ENCODE measurements around the gene TMX4.

TMX4 gene

GRCh38 chr20:7950387-7950786, 69.2 kb downstream of the TMX4 start:
- DNase-seq (ENCODE audit: insufficient read length, low spot score) (no peak), FAIRE-seq (no peak)
- TF ChIP-seq SPI1 (IDR thresholded peaks at IDR 0.05; ENCODE audit: low read depth, low read length) (no peak), POLR2A (IDR thresholded peaks at IDR 0.05; ENCODE audit: low read depth, low read length) (no peak), PAX5 (IDR thresholded peaks at IDR 0.05; ENCODE audit: insufficient read depth, low read length, severe bottlenecking) (no peak), TAF1 (IDR thresholded peaks at IDR 0.05; ENCODE audit: low read depth, low read length) (no peak), POLR2AphosphoS5 (IDR thresholded peaks at IDR 0.05; ENCODE audit: low read depth, low read length) (no peak), POU2F2 (IDR thresholded peaks at IDR 0.05; ENCODE audit: low read depth, low read length) (no peak)

- DNase-seq (ENCODE audit: insufficient read length, low spot score): no peak
- TF ChIP-seq POLR2A (IDR thresholded peaks at IDR 0.05; ENCODE audit: low read depth, low read length) (no peak), POU2F2 (IDR thresholded peaks at IDR 0.05; ENCODE audit: low read depth, low read length) (no peak), TAF1 (IDR thresholded peaks at IDR 0.05; ENCODE audit: low read depth, low read length) (no peak), SPI1 (IDR thresholded peaks at IDR 0.05; ENCODE audit: low read depth, low read length) (no peak), POLR2AphosphoS5 (IDR thresholded peaks at IDR 0.05; ENCODE audit: low read depth, low read length) (no peak), PAX5 (IDR thresholded peaks at IDR 0.05; ENCODE audit: insufficient read depth, low read length, severe bottlenecking) (no peak)
- FAIRE-seq: no peak
These were observed 75.7 kb downstream of the TMX4 start for GRCh38 chr20:7943891-7944290.

DNA sequence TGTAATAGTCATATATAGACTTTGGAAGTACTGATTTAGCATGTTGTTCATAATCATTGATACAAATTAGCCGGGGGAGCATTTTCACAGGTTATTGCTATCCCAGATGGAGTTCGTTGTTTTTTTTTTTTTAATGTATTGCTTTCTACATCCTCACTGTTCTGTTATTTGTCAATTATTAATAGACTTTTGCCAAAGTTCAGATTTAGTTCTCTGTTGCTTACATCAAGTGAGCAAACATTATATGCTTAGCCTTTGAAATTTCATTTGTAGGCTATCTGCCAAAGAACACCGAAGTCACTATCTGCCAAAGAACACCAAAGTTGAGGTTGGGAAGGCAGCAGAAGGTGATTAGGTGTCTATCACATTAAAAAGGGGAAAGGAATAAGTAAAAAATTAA, 79.2 kb downstream of the TMX4 start, which contains the start of gene HAO1:
HAO1 (minus strand) TSS at position 118 of the 400 bp plus-strand sequence; CDS start at position 82, 36 bp downstream.
- DNase-seq (ENCODE audit: insufficient read length, low spot score): no peak
- no peak for FAIRE-seq
- TF ChIP-seq TAF1 (IDR thresholded peaks at IDR 0.05; ENCODE audit: low read depth, low read length): no peak
- no peak for TF ChIP-seq POLR2AphosphoS5 (IDR thresholded peaks at IDR 0.05; ENCODE audit: low read depth, low read length)
- no peak for TF ChIP-seq PAX5 (IDR thresholded peaks at IDR 0.05; ENCODE audit: insufficient read depth, low read length, severe bottlenecking)
- TF ChIP-seq POU2F2 (IDR thresholded peaks at IDR 0.05; ENCODE audit: low read depth, low read length): no peak
- TF ChIP-seq SPI1 (IDR thresholded peaks at IDR 0.05; ENCODE audit: low read depth, low read length): no peak
- TF ChIP-seq POLR2A (IDR thresholded peaks at IDR 0.05; ENCODE audit: low read depth, low read length): no peak

DNA sequence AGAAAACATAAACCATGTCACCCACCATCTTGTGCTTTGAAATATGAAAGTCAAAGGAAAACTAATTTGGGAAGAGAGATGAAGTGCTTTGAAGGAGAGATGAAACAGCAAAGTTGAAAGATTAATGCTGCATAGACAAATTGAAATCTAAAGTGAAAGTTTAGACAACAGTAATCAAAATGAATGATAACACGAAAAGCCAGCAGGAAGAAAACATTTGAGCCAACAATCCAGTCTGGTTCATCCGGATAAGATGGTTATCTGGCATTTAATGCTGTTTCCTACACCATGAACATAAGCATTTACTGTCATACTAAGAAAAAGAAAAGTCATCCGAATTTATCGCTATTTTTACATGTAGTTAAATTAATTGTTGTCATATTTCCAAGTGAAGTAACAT, 79.9 kb downstream of the TMX4 start:
- TF ChIP-seq TAF1 (IDR thresholded peaks at IDR 0.05; ENCODE audit: low read depth, low read length) (no peak), SPI1 (IDR thresholded peaks at IDR 0.05; ENCODE audit: low read depth, low read length) (no peak), POLR2A (IDR thresholded peaks at IDR 0.05; ENCODE audit: low read depth, low read length) (no peak), PAX5 (IDR thresholded peaks at IDR 0.05; ENCODE audit: insufficient read depth, low read length, severe bottlenecking) (no peak), POLR2AphosphoS5 (IDR thresholded peaks at IDR 0.05; ENCODE audit: low read depth, low read length) (no peak), POU2F2 (IDR thresholded peaks at IDR 0.05; ENCODE audit: low read depth, low read length) (no peak)
- FAIRE-seq (no peak), DNase-seq (ENCODE audit: insufficient read length, low spot score) (no peak)

DNA sequence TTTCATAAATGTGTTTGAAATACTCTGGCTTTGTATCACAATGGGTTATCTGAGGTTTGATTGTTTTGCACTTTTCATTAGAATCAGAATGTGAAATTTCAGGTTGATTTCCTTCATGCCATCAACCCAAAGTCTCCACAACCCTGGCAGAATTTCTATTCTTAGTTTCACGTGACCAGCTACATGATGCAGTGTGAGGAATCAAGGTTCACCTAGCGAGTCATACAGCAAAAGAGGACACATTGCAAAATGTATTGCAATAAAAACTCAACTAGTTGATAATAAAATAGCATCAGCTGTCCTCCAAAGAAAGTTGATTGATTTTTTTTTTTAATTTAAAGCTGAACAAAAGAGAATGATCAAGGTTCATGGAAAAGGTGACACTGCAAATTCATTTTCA, 81.5 kb downstream of the TMX4 start:
- DNase-seq (ENCODE audit: insufficient read length, low spot score) (no peak), FAIRE-seq (no peak)
- TF ChIP-seq POLR2A (IDR thresholded peaks at IDR 0.05; ENCODE audit: low read depth, low read length) (no peak), TAF1 (IDR thresholded peaks at IDR 0.05; ENCODE audit: low read depth, low read length) (no peak), POU2F2 (IDR thresholded peaks at IDR 0.05; ENCODE audit: low read depth, low read length) (no peak), SPI1 (IDR thresholded peaks at IDR 0.05; ENCODE audit: low read depth, low read length) (no peak), PAX5 (IDR thresholded peaks at IDR 0.05; ENCODE audit: insufficient read depth, low read length, severe bottlenecking) (no peak), POLR2AphosphoS5 (IDR thresholded peaks at IDR 0.05; ENCODE audit: low read depth, low read length) (no peak)

DNA sequence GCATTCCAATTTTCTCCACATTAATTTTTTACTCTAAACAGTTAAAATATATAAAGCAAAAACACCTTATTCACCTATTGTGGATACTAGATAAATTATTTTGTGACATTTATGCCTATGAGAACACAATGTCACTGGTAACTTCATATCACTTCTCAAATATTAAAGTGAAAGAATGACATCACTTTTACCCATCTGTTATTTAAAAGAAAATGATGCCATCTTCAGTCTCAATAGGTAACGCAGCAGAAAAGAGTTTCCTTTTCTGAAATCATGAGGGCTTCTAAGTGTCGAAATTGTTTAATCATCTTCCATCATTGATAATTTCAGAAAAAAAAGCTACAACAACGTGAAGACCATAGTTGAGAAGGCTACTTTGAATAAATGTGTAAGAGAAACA, 82.2 kb downstream of the TMX4 start:
- TF ChIP-seq TAF1 (IDR thresholded peaks at IDR 0.05; ENCODE audit: low read depth, low read length): no peak
- TF ChIP-seq POLR2AphosphoS5 (IDR thresholded peaks at IDR 0.05; ENCODE audit: low read depth, low read length): no peak
- no peak for TF ChIP-seq PAX5 (IDR thresholded peaks at IDR 0.05; ENCODE audit: insufficient read depth, low read length, severe bottlenecking)
- TF ChIP-seq POU2F2 (IDR thresholded peaks at IDR 0.05; ENCODE audit: low read depth, low read length): no peak
- no peak for TF ChIP-seq SPI1 (IDR thresholded peaks at IDR 0.05; ENCODE audit: low read depth, low read length)
- no peak for TF ChIP-seq POLR2A (IDR thresholded peaks at IDR 0.05; ENCODE audit: low read depth, low read length)
- DNase-seq (ENCODE audit: insufficient read length, low spot score): no peak
- no peak for FAIRE-seq

DNA sequence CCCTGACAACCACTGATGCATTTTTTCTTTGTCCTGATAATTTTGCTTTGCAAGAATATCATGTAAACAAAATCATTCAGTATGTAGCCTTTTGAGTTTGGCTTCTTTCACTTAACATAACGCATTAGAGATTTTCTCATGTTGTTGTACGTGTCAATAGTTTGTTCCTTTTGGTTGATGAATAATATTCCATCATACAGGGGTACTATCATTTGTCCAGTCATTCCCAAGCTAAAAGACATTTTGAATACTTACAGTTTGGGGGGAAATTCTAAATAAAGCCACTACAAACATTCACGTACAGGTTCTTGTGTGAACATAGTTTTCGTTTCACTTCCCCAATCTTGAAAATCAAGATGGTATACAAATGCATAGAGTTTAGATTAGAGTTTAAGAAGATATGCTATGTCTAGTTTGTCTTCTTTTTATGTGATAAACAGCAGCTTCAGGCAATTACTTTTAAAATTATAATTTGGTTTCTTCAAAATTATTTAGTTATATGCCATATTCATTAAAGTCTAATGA, 84.5 kb downstream of the TMX4 start:
- FAIRE-seq (no peak), DNase-seq (ENCODE audit: insufficient read length, low spot score) (no peak)

GRCh38 chr20:7933346-7933745, 86.2 kb downstream of the TMX4 start:
- no peak for TF ChIP-seq POLR2AphosphoS5 (IDR thresholded peaks at IDR 0.05; ENCODE audit: low read depth, low read length)
- TF ChIP-seq TAF1 (IDR thresholded peaks at IDR 0.05; ENCODE audit: low read depth, low read length): no peak
- no peak for TF ChIP-seq PAX5 (IDR thresholded peaks at IDR 0.05; ENCODE audit: insufficient read depth, low read length, severe bottlenecking)
- TF ChIP-seq POU2F2 (IDR thresholded peaks at IDR 0.05; ENCODE audit: low read depth, low read length): no peak
- no peak for TF ChIP-seq POLR2A (IDR thresholded peaks at IDR 0.05; ENCODE audit: low read depth, low read length)
- no peak for TF ChIP-seq SPI1 (IDR thresholded peaks at IDR 0.05; ENCODE audit: low read depth, low read length)
- DNase-seq (ENCODE audit: insufficient read length, low spot score) (no peak), FAIRE-seq (no peak)

More for the DNA sequence above, 84.5 kb downstream of the TMX4 start:
- TF ChIP-seq SPI1 (IDR thresholded peaks at IDR 0.05; ENCODE audit: low read depth, low read length) (peak; percentile 93), PAX5 (IDR thresholded peaks at IDR 0.05; ENCODE audit: insufficient read depth, low read length, severe bottlenecking) (no peak), POU2F2 (IDR thresholded peaks at IDR 0.05; ENCODE audit: low read depth, low read length) (no peak), POLR2A (IDR thresholded peaks at IDR 0.05; ENCODE audit: low read depth, low read length) (no peak), TAF1 (IDR thresholded peaks at IDR 0.05; ENCODE audit: low read depth, low read length) (no peak), POLR2AphosphoS5 (IDR thresholded peaks at IDR 0.05; ENCODE audit: low read depth, low read length) (no peak)

- FAIRE-seq: no peak
- DNase-seq (ENCODE audit: insufficient read length, low spot score): no peak
- TF ChIP-seq TAF1 (IDR thresholded peaks at IDR 0.05; ENCODE audit: low read depth, low read length) (no peak), PAX5 (IDR thresholded peaks at IDR 0.05; ENCODE audit: insufficient read depth, low read length, severe bottlenecking) (no peak), POLR2AphosphoS5 (IDR thresholded peaks at IDR 0.05; ENCODE audit: low read depth, low read length) (no peak), SPI1 (IDR thresholded peaks at IDR 0.05; ENCODE audit: low read depth, low read length) (peak; percentile 43; the same call in 1 of the 2 replicates), POLR2A (IDR thresholded peaks at IDR 0.05; ENCODE audit: low read depth, low read length) (no peak), POU2F2 (IDR thresholded peaks at IDR 0.05; ENCODE audit: low read depth, low read length) (no peak)
These were observed 89.2 kb downstream of the TMX4 start for GRCh38 chr20:7930343-7930742.
